Loucy (cell line): ENCODE data around the gene GRIA2.

ENCODE experiments used
- H2AFZ ChIP-seq: fragments of 200-600 bp; sonication (generic); 2 replicates; pipeline ENCODE4 v1.6.0; 2016; ENCODE audit warnings: antibody characterized with exemption, mild to moderate bottlenecking, low read length, moderate library complexity
- H3F3A ChIP-seq: fragments of 200-600 bp; 2 replicates; pipeline ENCODE4 v1.6.0; 2016; ENCODE audit warnings: antibody characterized with exemption, low read depth, mild to moderate bottlenecking
- H3K27me3 ChIP-seq: fragments of 200-600 bp; sonication (generic); 2 replicates; pipeline ENCODE4 v1.6.1; 2014; ENCODE audit warnings: low read length, mild to moderate bottlenecking; ENCODE audit not compliant: insufficient read depth, poor library complexity, severe bottlenecking
- H3K36me3 ChIP-seq: fragments of 200-600 bp; sonication (generic); 2 replicates; pipeline ENCODE4 v1.6.1; 2016; ENCODE audit warnings: low read length; ENCODE audit not compliant: insufficient read depth
- H3K4me1 ChIP-seq: fragments of 200-600 bp; sonication (generic); 2 replicates; pipeline ENCODE4 v1.5.1; 2014; ENCODE audit warnings: low read length, mild to moderate bottlenecking; ENCODE audit not compliant: insufficient read depth, poor library complexity, severe bottlenecking
- H3K4me2 ChIP-seq: fragments of 200-600 bp; sonication (generic); 2 replicates; pipeline ENCODE4 v1.6.0; 2014; ENCODE audit warnings: antibody characterized with exemption, low read length, low read depth, mild to moderate bottlenecking; ENCODE audit not compliant: poor library complexity, severe bottlenecking
- H3K4me3 ChIP-seq: fragments of 200-600 bp; sonication (generic); 2 replicates; pipeline ENCODE4 v1.5.1; 2014; ENCODE audit warnings: low read length, mild to moderate bottlenecking, mixed read lengths; ENCODE audit not compliant: poor library complexity, severe bottlenecking
- H3K79me2 ChIP-seq: fragments of 200-600 bp; sonication (generic); 2 replicates; pipeline ENCODE4 v1.6.1; 2014; ENCODE audit warnings: low read length; ENCODE audit not compliant: insufficient read depth
- H3K9ac ChIP-seq: fragments of 200-600 bp; sonication (generic); 2 replicates; pipeline ENCODE4 v1.6.0; 2014; ENCODE audit warnings: mild to moderate bottlenecking, low read depth, low read length, moderate library complexity; ENCODE audit not compliant: poor library complexity, severe bottlenecking
- H3K9me2 ChIP-seq: fragments of 200-600 bp; sonication (generic); replicated peaks from 2 replicates; pipeline ENCODE4 v1.6.1; 2016; ENCODE audit warnings: low read depth, low read length, mixed read lengths
- H3K9me3 ChIP-seq: fragments of 200-600 bp; sonication (generic); 2 replicates; pipeline ENCODE4 v1.6.1; 2014; ENCODE audit warnings: mild to moderate bottlenecking, antibody characterized with exemption, low read length, low read depth; ENCODE audit not compliant: insufficient read depth
- H4K20me1 ChIP-seq: fragments of 200-600 bp; sonication (generic); 2 replicates; pipeline ENCODE4 v1.6.0; 2014; ENCODE audit warnings: antibody characterized with exemption, low read length, mild to moderate bottlenecking; ENCODE audit not compliant: insufficient read depth, poor library complexity, severe bottlenecking
- EZH2phosphoT487 ChIP-seq: fragments of 200-600 bp; IDR thresholded peaks from 2 replicates; pipeline ENCODE4 v1.6.1; 2018; ENCODE audit warnings: antibody characterized with exemption, mild to moderate bottlenecking, moderate library complexity, borderline replicate concordance
- TF ChIP-seq, protein P1 (sequence below): fragments of 200-600 bp; sonication (generic); conservative IDR thresholded peaks from 2 replicates; pipeline ENCODE4 v1.5.1; 2014; ENCODE audit warnings: mild to moderate bottlenecking, antibody characterized with exemption, low read length

GRIA2 gene

DNA sequence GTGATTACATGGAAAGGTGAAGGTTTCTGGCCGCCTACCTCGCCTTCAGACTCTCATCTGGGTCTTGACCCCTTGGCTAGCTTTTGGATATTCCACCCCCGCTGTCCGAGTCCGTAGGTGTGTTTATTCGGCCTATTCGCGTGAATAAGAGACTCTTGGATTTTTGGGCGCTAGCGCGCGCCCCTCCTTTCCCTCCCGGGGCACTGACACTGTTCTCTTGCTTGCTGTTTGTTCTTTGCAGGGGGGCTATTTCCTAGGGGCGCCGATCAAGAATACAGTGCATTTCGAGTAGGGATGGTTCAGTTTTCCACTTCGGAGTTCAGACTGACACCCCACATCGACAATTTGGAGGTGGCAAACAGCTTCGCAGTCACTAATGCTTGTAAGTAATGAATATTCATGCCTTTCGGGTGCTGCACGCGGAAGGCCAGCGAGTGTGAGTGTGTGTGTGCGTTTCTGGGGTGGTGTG, 932 bp downstream of the GRIA2 start:
- TF ChIP-seq EZH2phosphoT487: no peak
- TF ChIP-seq, protein P1, sequence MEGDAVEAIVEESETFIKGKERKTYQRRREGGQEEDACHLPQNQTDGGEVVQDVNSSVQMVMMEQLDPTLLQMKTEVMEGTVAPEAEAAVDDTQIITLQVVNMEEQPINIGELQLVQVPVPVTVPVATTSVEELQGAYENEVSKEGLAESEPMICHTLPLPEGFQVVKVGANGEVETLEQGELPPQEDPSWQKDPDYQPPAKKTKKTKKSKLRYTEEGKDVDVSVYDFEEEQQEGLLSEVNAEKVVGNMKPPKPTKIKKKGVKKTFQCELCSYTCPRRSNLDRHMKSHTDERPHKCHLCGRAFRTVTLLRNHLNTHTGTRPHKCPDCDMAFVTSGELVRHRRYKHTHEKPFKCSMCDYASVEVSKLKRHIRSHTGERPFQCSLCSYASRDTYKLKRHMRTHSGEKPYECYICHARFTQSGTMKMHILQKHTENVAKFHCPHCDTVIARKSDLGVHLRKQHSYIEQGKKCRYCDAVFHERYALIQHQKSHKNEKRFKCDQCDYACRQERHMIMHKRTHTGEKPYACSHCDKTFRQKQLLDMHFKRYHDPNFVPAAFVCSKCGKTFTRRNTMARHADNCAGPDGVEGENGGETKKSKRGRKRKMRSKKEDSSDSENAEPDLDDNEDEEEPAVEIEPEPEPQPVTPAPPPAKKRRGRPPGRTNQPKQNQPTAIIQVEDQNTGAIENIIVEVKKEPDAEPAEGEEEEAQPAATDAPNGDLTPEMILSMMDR: no peak
- Histone ChIP-seq H3K36me3 (no peaks in the 10 kb centered on the region), H3K9me2 (no peaks in the 10 kb centered on the region), H3K9ac (no peak overlapping the region), H3K4me1 (no peaks in the 10 kb centered on the region), H3K27me3 (no peaks in the 10 kb centered on the region), H3K79me2 (no peaks in the 10 kb centered on the region), H4K20me1 (no peaks in the 10 kb centered on the region), H3K4me2 (no peak overlapping the region), H2AFZ (no peak overlapping the region), H3K4me3 (no peak overlapping the region), H3F3A (no peaks in the 10 kb centered on the region), H3K9me3 (no peaks in the 10 kb centered on the region)

DNA sequence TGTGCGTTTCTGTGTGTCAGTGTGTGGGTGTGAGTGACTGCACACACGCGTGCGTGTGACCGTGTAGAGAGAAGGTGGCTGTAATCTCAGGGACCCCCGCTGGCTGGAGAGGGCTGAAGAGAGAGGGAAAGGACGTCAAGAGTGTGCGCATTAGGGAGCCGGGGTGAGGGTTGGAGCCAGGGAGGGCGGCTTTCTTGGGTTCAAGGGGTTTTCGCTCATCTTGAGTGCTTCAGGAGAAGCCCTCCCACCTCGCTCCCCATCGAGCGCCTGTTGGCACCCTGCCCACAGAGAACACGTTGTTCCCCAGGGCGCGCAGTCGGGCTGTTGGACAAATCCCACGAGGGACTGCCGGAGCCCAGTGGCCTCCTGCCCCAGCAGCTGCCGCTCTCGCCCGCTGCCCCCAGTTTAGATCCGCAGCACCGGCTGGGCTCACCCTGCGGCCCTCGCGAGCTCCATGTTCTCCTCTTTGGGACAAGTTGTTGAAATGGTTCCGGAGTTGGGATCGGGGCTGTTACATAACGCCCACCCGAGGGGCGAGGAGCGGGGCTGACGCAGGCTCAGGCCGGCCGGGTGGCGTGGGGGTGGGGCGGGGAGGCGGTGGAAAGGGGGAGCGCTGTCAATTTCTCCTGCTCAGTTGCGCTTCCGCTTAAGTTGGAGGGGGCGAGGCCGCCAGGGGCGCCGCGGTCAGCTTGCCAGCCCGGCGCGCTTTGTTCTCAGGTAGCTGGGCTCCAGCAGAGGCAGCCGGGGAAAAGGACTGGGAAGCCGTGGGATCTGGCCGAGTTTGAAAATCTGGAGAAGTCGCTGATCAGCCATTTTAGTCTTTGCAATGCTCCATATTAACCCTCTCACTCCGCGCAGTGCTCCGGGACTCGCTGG, 1.6 kb downstream of the GRIA2 start:
- H3K9ac ChIP-seq: no peak overlapping the region
- TF ChIP-seq, protein P1: no peak
- TF ChIP-seq EZH2phosphoT487: no peak
- H2AFZ ChIP-seq: no peak overlapping the region
- no peaks in the 10 kb centered on the region for H3K36me3 ChIP-seq
- no peaks in the 10 kb centered on the region for H3K4me1 ChIP-seq
- no peaks in the 10 kb centered on the region for H3K27me3 ChIP-seq
- H3K79me2 ChIP-seq: no peaks in the 10 kb centered on the region
- no peaks in the 10 kb centered on the region for H3K9me2 ChIP-seq
- no peaks in the 10 kb centered on the region for H3K9me3 ChIP-seq
- no peaks in the 10 kb centered on the region for H3F3A ChIP-seq
- H3K4me3 ChIP-seq: no peak overlapping the region
- no peak overlapping the region for H3K4me2 ChIP-seq
- no peaks in the 10 kb centered on the region for H4K20me1 ChIP-seq

DNA sequence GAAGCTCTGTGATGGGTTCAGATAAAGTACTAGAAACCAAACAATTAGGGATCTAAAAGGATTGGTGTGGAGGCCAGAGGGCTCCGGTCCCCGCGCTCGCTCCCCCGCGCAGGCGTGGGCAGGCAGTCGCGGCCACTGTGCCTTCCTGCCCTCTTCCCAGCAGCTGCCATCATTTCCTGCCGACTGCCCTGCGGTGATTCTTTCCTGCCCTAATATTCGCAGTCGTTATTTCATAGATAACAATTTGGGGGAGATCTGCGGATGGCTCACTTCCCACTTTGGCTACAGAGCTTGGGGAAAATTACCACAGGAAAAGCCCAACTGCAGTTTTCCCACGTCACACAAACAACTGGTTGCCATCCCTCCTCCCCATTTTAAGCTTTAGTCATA, 2.2 kb downstream of the GRIA2 start:
- no peak overlapping the region for H3K4me2 ChIP-seq
- H3K4me3 ChIP-seq: no peak overlapping the region
- H2AFZ ChIP-seq: no peak overlapping the region

More for the DNA sequence above, 2.2 kb downstream of the GRIA2 start:
- Histone ChIP-seq H3K9me2 (no peaks in the 10 kb centered on the region), H3K4me1 (no peaks in the 10 kb centered on the region), H3K9ac (no peak overlapping the region), H3K36me3 (no peaks in the 10 kb centered on the region), H4K20me1 (no peaks in the 10 kb centered on the region), H3K27me3 (no peaks in the 10 kb centered on the region), H3F3A (no peaks in the 10 kb centered on the region), H3K9me3 (no peaks in the 10 kb centered on the region), H3K79me2 (no peaks in the 10 kb centered on the region)
- TF ChIP-seq, protein P1: no peak
- TF ChIP-seq EZH2phosphoT487: no peak
